ENCODE measurements around the gene MUC22.
"Not testable (repeated sequence)": the region's sequence is repeated elsewhere in the genome, so short reads cannot be mapped to it uniquely, and the experiment has no call there.

MUC22 gene

GRCh38 chr6:31010393-31011060 is at the start of gene MUC22:
Gene MUC22, plus strand, starts transcription at chr6:31010474. Its CDS starts 233 bp downstream, at chr6:31010707.
- DNase-seq: no peak

GRCh38 chr6:30960907-30961673 is 49.2 kb upstream of the MUC22 start:
- no peak for DNase-seq

GRCh38 chr6:30962716-30963115 is 47.6 kb upstream of the MUC22 start:
- no peak for DNase-seq

GRCh38 chr6:30963641-30964040 is 46.6 kb upstream of the MUC22 start:
- DNase-seq: no peak

- no peak for DNase-seq
Measured at GRCh38 chr6:30964075-30964474, 46.2 kb upstream of the MUC22 start.

DNA sequence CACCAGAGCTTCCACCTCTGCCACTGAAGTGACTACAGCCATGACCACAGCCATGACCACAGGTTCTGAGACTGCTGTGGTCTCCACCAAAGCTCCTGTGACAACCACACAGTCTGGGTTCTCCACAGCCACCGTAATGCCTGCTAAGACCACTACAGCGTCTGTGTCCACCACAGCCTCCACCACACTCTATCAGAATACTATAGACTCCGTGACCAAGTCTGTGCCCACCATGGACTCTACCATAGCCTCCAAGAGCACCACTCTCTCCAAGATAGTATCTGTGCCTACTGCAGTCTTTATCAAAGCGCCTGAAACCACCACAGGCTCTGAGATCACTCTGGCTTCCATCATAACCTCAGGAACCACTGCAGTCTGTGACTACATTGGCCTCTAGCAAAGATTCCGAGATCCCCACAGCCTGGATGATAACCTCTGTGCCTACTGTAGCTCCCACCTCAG is 45.1 kb upstream of the MUC22 start:
- no peak for DNase-seq

DNA sequence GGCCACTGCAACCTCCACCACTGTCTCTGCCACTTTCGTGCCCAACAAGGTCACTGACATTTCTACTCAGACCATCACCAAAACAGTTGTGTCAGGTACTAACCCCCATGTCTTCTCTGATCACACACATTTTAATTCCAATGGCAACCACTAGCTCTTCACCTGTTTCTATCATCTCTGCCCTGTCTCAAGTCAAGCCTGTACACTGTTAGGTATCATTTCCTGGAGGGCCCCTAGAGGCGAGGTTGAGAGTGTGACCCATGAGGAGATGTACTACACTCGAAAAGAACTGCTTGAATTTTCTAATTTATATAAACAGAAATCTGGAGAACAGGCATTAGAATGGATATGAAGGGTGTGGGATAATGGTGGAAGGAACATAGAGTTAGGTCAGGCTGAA is 44.1 kb upstream of the MUC22 start:
- no peak for DNase-seq

DNA sequence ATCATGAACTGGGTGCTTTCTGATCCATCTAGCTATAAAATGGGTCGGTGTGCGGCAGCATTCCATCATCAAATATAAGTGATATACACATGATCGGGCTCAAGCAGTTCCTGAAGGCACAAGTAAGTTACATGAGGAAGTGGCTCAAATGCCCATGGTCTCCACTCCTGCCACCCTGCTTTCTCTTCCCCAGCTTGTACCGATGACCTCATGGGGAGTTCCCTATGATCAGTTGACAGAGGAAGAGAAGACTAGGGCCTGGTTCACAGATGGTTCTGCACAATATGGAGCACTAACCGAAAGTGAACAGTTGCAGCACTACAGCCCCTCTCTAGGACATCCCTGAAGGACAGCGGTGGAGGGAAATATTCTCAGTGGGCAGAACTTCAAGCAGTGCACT is 41.1 kb upstream of the MUC22 start:
- not testable (repeated sequence) for DNase-seq

DNA sequence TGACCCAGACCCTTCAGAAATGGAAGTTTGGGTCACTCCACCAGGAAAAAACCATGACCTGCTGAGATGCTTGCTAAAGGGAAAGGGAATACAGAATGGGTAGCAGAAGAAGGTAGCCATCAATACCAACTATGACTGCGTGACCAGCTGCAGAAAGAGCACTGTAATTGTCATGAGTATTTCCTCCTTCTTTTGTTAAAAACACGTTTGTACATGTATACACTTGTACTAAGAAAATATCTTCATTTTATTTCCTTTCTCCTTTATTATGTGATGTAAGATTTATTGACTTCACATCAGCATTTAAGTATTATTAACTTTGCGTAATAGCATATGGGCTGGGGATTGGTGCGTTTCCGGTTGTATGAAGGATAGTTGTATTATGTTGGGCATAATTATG is 39.3 kb upstream of the MUC22 start:
- DNase-seq: no peak

- no peak for DNase-seq
Measured at GRCh38 chr6:30972816-30973215, 37.5 kb upstream of the MUC22 start.

- DNase-seq: no peak
Measured at GRCh38 chr6:30974490-30975252, 35.6 kb upstream of the MUC22 start.

DNA sequence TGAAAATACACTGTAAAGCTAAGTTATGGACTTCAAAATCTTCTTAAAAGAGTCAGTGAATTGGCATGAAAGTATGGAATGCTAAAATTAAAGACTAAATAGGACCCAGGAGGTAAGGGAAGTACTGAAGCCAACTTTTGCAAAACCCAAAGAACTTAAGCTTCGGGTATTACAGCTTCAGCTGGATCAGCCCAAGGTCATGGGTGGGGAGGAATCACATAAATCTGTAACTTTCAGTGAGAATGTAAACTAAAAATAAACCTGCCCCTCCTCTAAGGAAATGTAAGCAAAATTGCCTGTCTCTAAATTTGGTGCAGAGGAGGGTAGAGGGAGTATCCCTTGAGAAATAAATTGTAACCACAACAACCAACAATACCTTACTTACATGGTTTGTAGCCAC is 31.1 kb upstream of the MUC22 start:
- no peak for DNase-seq

- DNase-seq: no peak
Measured at GRCh38 chr6:30979690-30980089, 30.6 kb upstream of the MUC22 start.

- DNase-seq: no peak
Measured at GRCh38 chr6:30981942-30982772, 28.1 kb upstream of the MUC22 start.

DNA sequence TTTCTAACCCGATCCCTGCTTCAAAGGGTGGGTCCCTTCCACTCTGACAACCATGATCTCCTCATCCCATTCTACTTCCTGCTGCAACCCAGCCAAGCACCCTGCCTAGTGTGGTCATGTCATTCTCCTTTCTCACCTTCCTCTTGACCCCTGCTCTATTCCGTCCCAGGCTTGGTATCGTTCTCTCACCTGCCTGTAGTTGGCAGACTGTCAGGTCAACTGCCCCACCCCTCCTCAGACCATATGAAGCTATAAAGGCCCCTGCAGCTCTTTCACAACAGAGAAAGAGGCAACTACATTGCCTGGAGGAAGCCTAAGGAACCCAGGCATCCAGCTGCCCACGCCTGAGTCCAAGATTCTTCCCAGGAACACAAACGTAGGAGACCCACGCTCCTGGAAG is 26.8 kb upstream of the MUC22 start, which contains the start of gene MUC21:
Gene MUC21, plus strand, starts transcription at position 280 of the 400 bp plus-strand sequence. CDS start 241 bp downstream, outside the sequence.
- DNase-seq: no peak

GRCh38 chr6:30985490-30985889 is 24.8 kb upstream of the MUC22 start:
- DNase-seq: no peak

DNA sequence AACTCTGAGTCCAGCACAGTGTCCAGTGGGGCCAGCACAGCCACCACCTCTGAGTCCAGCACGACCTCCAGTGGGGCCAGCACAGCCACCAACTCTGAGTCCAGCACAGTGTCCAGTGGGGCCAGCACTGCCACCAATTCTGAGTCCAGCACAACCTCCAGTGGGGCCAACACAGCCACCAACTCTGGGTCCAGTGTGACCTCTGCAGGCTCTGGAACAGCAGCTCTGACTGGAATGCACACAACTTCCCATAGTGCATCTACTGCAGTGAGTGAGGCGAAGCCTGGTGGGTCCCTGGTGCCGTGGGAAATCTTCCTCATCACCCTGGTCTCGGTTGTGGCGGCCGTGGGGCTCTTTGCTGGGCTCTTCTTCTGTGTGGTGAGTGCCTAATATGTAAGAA is 23.0 kb upstream of the MUC22 start:
- DNase-seq: no peak

DNA sequence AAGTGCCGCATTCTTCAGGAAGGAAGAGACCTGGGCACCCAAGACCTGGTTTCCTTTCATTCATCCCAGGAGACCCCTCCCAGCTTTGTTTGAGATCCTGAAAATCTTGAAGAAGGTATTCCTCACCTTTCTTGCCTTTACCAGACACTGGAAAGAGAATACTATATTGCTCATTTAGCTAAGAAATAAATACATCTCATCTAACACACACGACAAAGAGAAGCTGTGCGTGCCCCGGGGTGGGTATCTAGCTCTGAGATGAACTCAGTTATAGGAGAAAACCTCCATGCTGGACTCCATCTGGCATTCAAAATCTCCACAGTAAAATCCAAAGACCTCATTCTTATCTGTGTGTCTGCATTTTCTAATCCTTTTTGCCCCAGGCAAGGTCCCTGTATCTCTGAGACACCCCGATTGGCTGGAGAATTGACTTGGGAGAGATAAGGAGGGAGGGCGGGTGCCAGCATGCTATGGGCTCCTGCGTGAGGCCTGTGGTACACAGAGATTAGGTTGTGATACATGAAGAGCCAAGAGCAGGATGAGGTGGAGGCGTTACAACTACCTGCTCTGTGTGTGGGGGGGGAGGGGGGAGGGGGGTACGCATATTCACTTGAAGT is 22.0 kb upstream of the MUC22 start:
- DNase-seq: no peak

- no peak for DNase-seq
Measured at GRCh38 chr6:30990422-30991086, 19.7 kb upstream of the MUC22 start.

DNA sequence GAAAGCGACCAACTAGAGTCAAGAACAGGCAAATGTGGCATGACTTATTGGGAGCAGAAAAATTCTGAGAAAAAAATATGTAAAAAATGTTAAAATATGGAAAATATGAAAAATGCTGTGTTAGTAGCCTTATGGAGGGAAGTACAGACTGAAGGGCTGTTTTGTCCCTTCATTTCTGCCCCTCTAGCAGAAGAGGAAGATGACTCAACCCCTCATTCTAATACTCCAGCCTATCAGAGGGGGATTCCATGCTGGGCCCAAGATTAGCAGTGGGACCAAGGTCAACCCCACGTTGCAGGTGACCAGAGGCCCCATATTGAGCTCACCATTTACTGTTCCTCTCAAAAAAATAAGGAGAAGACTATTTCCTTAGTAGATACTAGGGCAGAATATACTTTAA is 18.4 kb upstream of the MUC22 start:
- DNase-seq: no peak

- no peak for DNase-seq
Measured at GRCh38 chr6:30997301-30997700, 13.0 kb upstream of the MUC22 start.

GRCh38 chr6:30998785-30999184 is 11.5 kb upstream of the MUC22 start:
- DNase-seq: no peak
